HL-60 (cell line): ENCODE measurements around the gene DCHS2.

ENCODE experiments used
- POLR2AphosphoS5 ChIP-seq: IDR thresholded peaks from 2 replicates; pipeline ENCODE4 v1.6.1; 2012; ENCODE audit warnings: low read depth
- TF ChIP-seq, protein P1 (sequence below): IDR thresholded peaks from one replicate; pipeline ENCODE4 v1.5.1; 2011; ENCODE audit warnings: low read length, control low read depth, inconsistent platforms; ENCODE audit not compliant: insufficient read depth

- TF ChIP-seq POLR2AphosphoS5: no peak
- TF ChIP-seq, protein P1, sequence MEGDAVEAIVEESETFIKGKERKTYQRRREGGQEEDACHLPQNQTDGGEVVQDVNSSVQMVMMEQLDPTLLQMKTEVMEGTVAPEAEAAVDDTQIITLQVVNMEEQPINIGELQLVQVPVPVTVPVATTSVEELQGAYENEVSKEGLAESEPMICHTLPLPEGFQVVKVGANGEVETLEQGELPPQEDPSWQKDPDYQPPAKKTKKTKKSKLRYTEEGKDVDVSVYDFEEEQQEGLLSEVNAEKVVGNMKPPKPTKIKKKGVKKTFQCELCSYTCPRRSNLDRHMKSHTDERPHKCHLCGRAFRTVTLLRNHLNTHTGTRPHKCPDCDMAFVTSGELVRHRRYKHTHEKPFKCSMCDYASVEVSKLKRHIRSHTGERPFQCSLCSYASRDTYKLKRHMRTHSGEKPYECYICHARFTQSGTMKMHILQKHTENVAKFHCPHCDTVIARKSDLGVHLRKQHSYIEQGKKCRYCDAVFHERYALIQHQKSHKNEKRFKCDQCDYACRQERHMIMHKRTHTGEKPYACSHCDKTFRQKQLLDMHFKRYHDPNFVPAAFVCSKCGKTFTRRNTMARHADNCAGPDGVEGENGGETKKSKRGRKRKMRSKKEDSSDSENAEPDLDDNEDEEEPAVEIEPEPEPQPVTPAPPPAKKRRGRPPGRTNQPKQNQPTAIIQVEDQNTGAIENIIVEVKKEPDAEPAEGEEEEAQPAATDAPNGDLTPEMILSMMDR: no peak
Observed at GRCh38 chr4:154490583-154491340, 837 bp downstream of the DCHS2 start.
